GM20000 (cell line): Measurements from ENCODE around the gene ITGA3.

Experiments
- DNase-seq: peaks from one replicate; pipeline ENCODE4 v3.0.0; 2012; ENCODE audit warnings: low spot score
- CTCF ChIP-seq: IDR thresholded peaks from 2 replicates; pipeline ENCODE4 v1.5.1; 2012; ENCODE audit warnings: mild to moderate bottlenecking, control low read depth; ENCODE audit errors: extremely low read depth, missing control alignments

Gene ITGA3

GRCh38 chr17:50080827-50081226 is 24.9 kb downstream of the ITGA3 start:
- no peak for TF ChIP-seq CTCF

DNA sequence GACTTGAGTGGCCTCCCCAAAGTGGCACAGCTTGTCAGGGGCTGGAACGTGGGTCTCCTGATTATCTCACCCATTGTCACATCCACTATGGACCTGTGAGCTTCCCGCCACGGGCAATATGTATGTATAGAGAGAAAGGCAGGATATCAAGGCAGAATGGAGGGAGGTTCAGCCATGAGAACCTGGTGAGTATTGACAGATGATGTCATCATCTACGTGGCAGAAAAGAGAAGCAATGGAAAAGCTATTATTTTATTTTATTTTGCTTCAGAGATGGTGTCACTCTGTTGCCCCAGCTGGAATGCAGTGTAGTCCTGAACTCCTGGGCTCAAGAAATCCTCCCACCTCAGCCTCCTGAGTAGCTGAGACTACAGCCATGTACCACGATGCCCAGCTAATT is 25.8 kb downstream of the ITGA3 start:
- TF ChIP-seq CTCF, result no peak
- no peak for DNase-seq

More at GRCh38 chr17:50080827-50081226, 24.9 kb downstream of the ITGA3 start:
- no peak for DNase-seq

- peak; percentile 88 for DNase-seq
- peak; percentile 99 for TF ChIP-seq CTCF
These were observed 31.5 kb downstream of the ITGA3 start for GRCh38 chr17:50087246-50087911.

DNA sequence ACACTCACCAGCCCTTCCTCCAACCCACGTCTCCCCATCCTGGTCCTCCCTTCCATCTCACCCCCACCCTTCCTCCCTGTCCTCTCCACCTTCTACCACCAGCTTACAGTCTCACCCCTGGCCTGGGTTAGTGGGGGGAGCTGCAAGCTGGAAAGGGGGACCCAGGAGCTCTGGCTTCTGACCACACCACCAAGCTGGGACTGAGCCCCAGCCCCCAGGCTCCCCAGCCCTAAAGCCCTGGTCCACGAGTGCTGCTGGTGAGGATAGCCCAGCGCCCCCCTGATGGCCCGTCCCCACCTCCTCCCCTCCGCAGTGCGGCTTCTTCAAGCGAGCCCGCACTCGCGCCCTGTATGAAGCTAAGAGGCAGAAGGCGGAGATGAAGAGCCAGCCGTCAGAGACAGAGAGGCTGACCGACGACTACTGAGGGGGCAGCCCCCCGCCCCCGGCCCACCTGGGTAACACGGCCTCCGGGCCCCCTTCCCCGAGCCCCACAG is 32.0 kb downstream of the ITGA3 start:
- TF ChIP-seq CTCF, result no peak
- no peak for DNase-seq

- TF ChIP-seq CTCF, result no peak
- DNase-seq, result no peak
These were observed 33.3 kb downstream of the ITGA3 start for GRCh38 chr17:50088952-50089825.

DNA sequence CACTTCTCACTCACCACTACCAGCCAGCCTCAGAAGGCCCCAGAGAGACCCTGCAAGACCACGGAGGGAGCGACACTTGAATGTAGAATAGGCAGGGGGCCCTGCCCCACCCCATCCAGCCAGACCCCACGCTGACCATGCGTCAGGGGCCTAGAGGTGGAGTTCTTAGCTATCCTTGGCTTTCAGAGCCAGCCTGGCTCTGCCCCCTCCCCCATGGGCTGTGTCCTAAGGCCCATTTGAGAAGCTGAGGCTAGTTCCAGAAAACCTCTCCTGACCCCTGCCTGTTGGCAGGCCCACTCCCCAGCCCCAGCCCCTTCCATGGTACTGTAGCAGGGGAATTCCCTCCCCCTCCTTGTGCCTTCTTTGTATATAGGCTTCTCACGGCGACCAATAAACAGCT is 34.2 kb downstream of the ITGA3 start:
- no peak for DNase-seq
- TF ChIP-seq CTCF, result no peak

GRCh38 chr17:50090971-50091917 is 35.3 kb downstream of the ITGA3 start:
- no peak for TF ChIP-seq CTCF
- no peak for DNase-seq
